DOHH2 (cell line): ENCODE data around the gene SPATA13.

Experiments
- H3F3A ChIP-seq: fragments of 200-600 bp; sonication (generic), shearing (Covaris generic); 2 replicates; pipeline ENCODE4 v1.6.0; 2016; ENCODE audit warnings: antibody characterized with exemption, mild to moderate bottlenecking; ENCODE audit not compliant: control insufficient read depth, insufficient read depth
- H3K27ac ChIP-seq: fragments of 200-600 bp; sonication (generic); 2 replicates; pipeline ENCODE4 v1.5.1; 2014; ENCODE audit warnings: low read depth, mild to moderate bottlenecking, low read length, moderate library complexity
- H3K27me3 ChIP-seq: fragments of 200-600 bp; sonication (generic); 2 replicates; pipeline ENCODE4 v1.6.1; 2014; ENCODE audit warnings: mild to moderate bottlenecking, low read length, mixed read lengths; ENCODE audit not compliant: control insufficient read depth
- H3K36me3 ChIP-seq: fragments of 200-600 bp; sonication (generic); 2 replicates; pipeline ENCODE4 v1.6.1; 2014; ENCODE audit warnings: mild to moderate bottlenecking, low read length, moderate library complexity, mixed read lengths; ENCODE audit not compliant: control insufficient read depth
- H3K4me1 ChIP-seq: fragments of 200-600 bp; sonication (generic); 2 replicates; pipeline ENCODE4 v1.6.1; 2014; ENCODE audit warnings: mild to moderate bottlenecking, low read length, mixed read lengths; ENCODE audit not compliant: control insufficient read depth
- H3K4me2 ChIP-seq: fragments of 200-600 bp; sonication (generic); 2 replicates; pipeline ENCODE4 v1.6.0; 2014; ENCODE audit warnings: mild to moderate bottlenecking, low read length, moderate library complexity
- H3K4me3 ChIP-seq: fragments of 200-600 bp; sonication (generic); 2 replicates; pipeline ENCODE4 v1.5.1; 2014; ENCODE audit warnings: mild to moderate bottlenecking, low read length, mixed read lengths
- H3K79me2 ChIP-seq: fragments of 200-600 bp; sonication (generic); 2 replicates; pipeline ENCODE4 v1.6.1; 2014; ENCODE audit warnings: mild to moderate bottlenecking, low read length, mixed read lengths; ENCODE audit not compliant: control insufficient read depth
- H3K9me2 ChIP-seq: fragments of 200-600 bp; sonication (generic); replicated peaks from 2 replicates; pipeline ENCODE4 v1.6.1; 2014; ENCODE audit warnings: mild to moderate bottlenecking, low read length, mixed read lengths; ENCODE audit not compliant: control insufficient read depth
- H3K9me3 ChIP-seq: fragments of 200-600 bp; sonication (generic); 2 replicates; pipeline ENCODE4 v1.6.1; 2014; ENCODE audit warnings: antibody characterized with exemption, low read length, mixed read lengths; ENCODE audit not compliant: control insufficient read depth, insufficient read depth
- H4K20me1 ChIP-seq: fragments of 200-600 bp; sonication (generic); 2 replicates; pipeline ENCODE4 v1.6.0; 2014; ENCODE audit warnings: low read depth, mild to moderate bottlenecking, antibody characterized with exemption, low read length, moderate library complexity; ENCODE audit not compliant: control insufficient read depth, insufficient read depth
- CTCF ChIP-seq: fragments of 200-600 bp; sonication (generic); IDR thresholded peaks from one replicate; pipeline ENCODE4 v1.5.1; 2014; ENCODE audit warnings: antibody characterized with exemption, mild to moderate bottlenecking, low read depth, low read length; ENCODE audit not compliant: poor library complexity, severe bottlenecking
- EZH2phosphoT487 ChIP-seq: fragments of 200-600 bp; sonication (generic); IDR thresholded peaks from 2 replicates; pipeline ENCODE4 v1.6.1; 2017; ENCODE audit warnings: borderline replicate concordance, mild to moderate bottlenecking, antibody characterized with exemption, low read length, moderate library complexity, mixed read lengths

The SPATA13 gene

GRCh38 chr13:24165746-24166145 is 5.2 kb downstream of the SPATA13 start:
- Histone ChIP-seq H3K79me2 (peaks cover 55% of the 10 kb centered on the region), H3K4me1 (peaks cover 8% of the 10 kb centered on the region), H3K9me2 (no peaks in the 10 kb centered on the region), H3K4me3 (no peak overlapping the region), H3K27me3 (no peaks in the 10 kb centered on the region), H3F3A (no peaks in the 10 kb centered on the region), H3K9me3 (no peaks in the 10 kb centered on the region), H4K20me1 (peaks cover 12% of the 10 kb centered on the region), H3K27ac (no peak overlapping the region), H3K36me3 (peaks cover 14% of the 10 kb centered on the region), H3K4me2 (no peak overlapping the region)
- TF ChIP-seq EZH2phosphoT487 (no peak), CTCF (no peak)

- H3K4me2 ChIP-seq, result no peak overlapping the region
- no peaks in the 10 kb centered on the region for H3K27me3 ChIP-seq
- no peaks in the 10 kb centered on the region for H3F3A ChIP-seq
- no peaks in the 10 kb centered on the region for H3K9me2 ChIP-seq
- no peaks in the 10 kb centered on the region for H3K9me3 ChIP-seq
- TF ChIP-seq EZH2phosphoT487 (no peak), CTCF (no peak)
- peaks cover 57% of the 10 kb centered on the region for H3K79me2 ChIP-seq
- peaks cover 14% of the 10 kb centered on the region for H3K36me3 ChIP-seq
- H3K4me1 ChIP-seq, result peaks cover 8% of the 10 kb centered on the region
- no peak overlapping the region for H3K27ac ChIP-seq
- H3K4me3 ChIP-seq, result no peak overlapping the region
- peaks cover 12% of the 10 kb centered on the region for H4K20me1 ChIP-seq
Measured at GRCh38 chr13:24166561-24166960, 6.0 kb downstream of the SPATA13 start.

GRCh38 chr13:24167666-24168391 is 7.3 kb downstream of the SPATA13 start:
- Histone ChIP-seq H3K27ac (no peak overlapping the region), H3K4me2 (no peak overlapping the region), H3K4me3 (no peak overlapping the region), H3K4me1 (no peaks in the 10 kb centered on the region), H4K20me1 (peaks cover 4% of the 10 kb centered on the region; the same call in 1 of the 2 replicates), H3K79me2 (peaks cover 54% of the 10 kb centered on the region), H3F3A (no peaks in the 10 kb centered on the region; the same call in 1 of the 2 replicates), H3K9me2 (no peaks in the 10 kb centered on the region), H3K36me3 (peaks cover 14% of the 10 kb centered on the region), H3K9me3 (no peaks in the 10 kb centered on the region), H3K27me3 (no peaks in the 10 kb centered on the region)
- TF ChIP-seq CTCF, result no peak
- TF ChIP-seq EZH2phosphoT487, result no peak
